Measurements from ENCODE around the gene ALDH1L1.

ALDH1L1 gene

GRCh38 chr3:126180477-126181397, at the start of gene ALDH1L1:
Gene ALDH1L1, minus strand, starts transcription at chr3:126180586. Its CDS starts 19,607 bp downstream, at chr3:126160979.
- DNase-seq (ENCODE audit: low read depth): no peak

GRCh38 chr3:126226374-126226773, 46.0 kb upstream of the ALDH1L1 start:
- no peak for DNase-seq (ENCODE audit: low read depth)

- DNase-seq (ENCODE audit: low read depth): no peak
These were observed 36.0 kb upstream of the ALDH1L1 start for GRCh38 chr3:126216416-126216815.

- no peak for DNase-seq (ENCODE audit: low read depth)
These were observed 33.1 kb upstream of the ALDH1L1 start for GRCh38 chr3:126213379-126214028.

- DNase-seq (ENCODE audit: low read depth): no peak
These were observed 32.4 kb upstream of the ALDH1L1 start for GRCh38 chr3:126212620-126213378.

- no peak for DNase-seq (ENCODE audit: low read depth)
These were observed 31.8 kb upstream of the ALDH1L1 start for GRCh38 chr3:126212250-126212619.

GRCh38 chr3:126211569-126211968, 31.2 kb upstream of the ALDH1L1 start:
- no peak for DNase-seq (ENCODE audit: low read depth)

- no peak for DNase-seq (ENCODE audit: low read depth)
These were observed 30.2 kb upstream of the ALDH1L1 start for GRCh38 chr3:126210606-126211005.

GRCh38 chr3:126209741-126210140, 29.4 kb upstream of the ALDH1L1 start:
- DNase-seq (ENCODE audit: low read depth): no peak

- no peak for DNase-seq (ENCODE audit: low read depth)
These were observed 28.3 kb upstream of the ALDH1L1 start for GRCh38 chr3:126208606-126209256.

GRCh38 chr3:126208182-126208581, 27.8 kb upstream of the ALDH1L1 start:
- DNase-seq (ENCODE audit: low read depth): no peak

GRCh38 chr3:126207166-126207565, 26.8 kb upstream of the ALDH1L1 start:
- no peak for DNase-seq (ENCODE audit: low read depth)

GRCh38 chr3:126205717-126206655, 25.6 kb upstream of the ALDH1L1 start:
- DNase-seq (ENCODE audit: low read depth): no peak

GRCh38 chr3:126202680-126203079, 22.3 kb upstream of the ALDH1L1 start:
- no peak for DNase-seq (ENCODE audit: low read depth)

GRCh38 chr3:126202276-126202675, 21.9 kb upstream of the ALDH1L1 start:
- no peak for DNase-seq (ENCODE audit: low read depth)

GRCh38 chr3:126201168-126201567, 20.8 kb upstream of the ALDH1L1 start:
- DNase-seq (ENCODE audit: low read depth): no peak

GRCh38 chr3:126200534-126200933, 20.1 kb upstream of the ALDH1L1 start:
- DNase-seq (ENCODE audit: low read depth): no peak

GRCh38 chr3:126199256-126199655, 18.9 kb upstream of the ALDH1L1 start:
- DNase-seq (ENCODE audit: low read depth): no peak

GRCh38 chr3:126197854-126198584, 17.6 kb upstream of the ALDH1L1 start:
- DNase-seq (ENCODE audit: low read depth): no peak

- DNase-seq (ENCODE audit: low read depth): no peak
These were observed 17.0 kb upstream of the ALDH1L1 start for GRCh38 chr3:126197343-126197742.

Data from CMK (cell line).